ENCODE data around the gene CEP112.

The CEP112 gene

DNA sequence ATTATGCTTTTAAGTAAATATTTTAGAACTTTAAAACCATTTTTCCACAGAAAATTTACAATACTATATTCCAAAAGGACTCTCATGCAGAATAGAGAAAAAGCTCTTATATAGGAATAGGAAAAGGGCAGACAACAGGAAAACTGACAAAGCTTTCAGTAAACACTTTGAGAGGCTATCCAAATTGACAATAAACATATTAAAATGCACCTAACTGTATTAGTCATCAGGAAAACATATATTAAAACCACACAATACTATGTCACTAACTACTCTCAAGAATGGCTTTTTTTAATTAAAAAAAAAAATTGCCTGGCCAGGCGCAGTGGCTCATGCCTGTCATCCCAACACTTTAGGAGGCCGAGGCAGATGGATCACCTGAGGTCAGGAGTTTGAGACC lies 77.3 kb downstream of the CEP112 start:
- Histone ChIP-seq H3K4me2 (ENCODE audit: low read depth, low read length) (no peak overlapping the region), H3F3A (ENCODE audit: insufficient read depth, low read length) (no peaks in the 10 kb centered on the region), H3K4me3 (ENCODE audit: low read length) (no peak overlapping the region), H3K27me3 (replicated peaks; ENCODE audit: insufficient read depth, low read length) (no peaks in the 10 kb centered on the region), H3K36me3 (replicated peaks; ENCODE audit: insufficient read depth, low read length) (no peaks in the 10 kb centered on the region), H3K4me1 (ENCODE audit: low read length) (no peaks in the 10 kb centered on the region), H3K9me3 (replicated peaks; ENCODE audit: insufficient read depth, low read length) (no peaks in the 10 kb centered on the region), H3K9me2 (replicated peaks; ENCODE audit: insufficient read depth, low read length) (no peaks in the 10 kb centered on the region), H3K27ac (ENCODE audit: low read length) (no peak overlapping the region), H4K20me1 (ENCODE audit: insufficient read depth, low read length) (no peaks in the 10 kb centered on the region), H3K79me2 (ENCODE audit: low read length) (no peaks in the 10 kb centered on the region), H3K9ac (ENCODE audit: low read length) (no peak overlapping the region), H2AFZ (ENCODE audit: low read length) (no peak overlapping the region)
- no peak for DNase-seq
- TF ChIP-seq EZH2phosphoT487 (IDR thresholded peaks at IDR 0.05; ENCODE audit: low read length) (no peak), EZH2 (optimal IDR thresholded peaks at IDR 0.05; ENCODE audit: low read depth, low read length) (no peak)
- TF ChIP-seq, protein P1, sequence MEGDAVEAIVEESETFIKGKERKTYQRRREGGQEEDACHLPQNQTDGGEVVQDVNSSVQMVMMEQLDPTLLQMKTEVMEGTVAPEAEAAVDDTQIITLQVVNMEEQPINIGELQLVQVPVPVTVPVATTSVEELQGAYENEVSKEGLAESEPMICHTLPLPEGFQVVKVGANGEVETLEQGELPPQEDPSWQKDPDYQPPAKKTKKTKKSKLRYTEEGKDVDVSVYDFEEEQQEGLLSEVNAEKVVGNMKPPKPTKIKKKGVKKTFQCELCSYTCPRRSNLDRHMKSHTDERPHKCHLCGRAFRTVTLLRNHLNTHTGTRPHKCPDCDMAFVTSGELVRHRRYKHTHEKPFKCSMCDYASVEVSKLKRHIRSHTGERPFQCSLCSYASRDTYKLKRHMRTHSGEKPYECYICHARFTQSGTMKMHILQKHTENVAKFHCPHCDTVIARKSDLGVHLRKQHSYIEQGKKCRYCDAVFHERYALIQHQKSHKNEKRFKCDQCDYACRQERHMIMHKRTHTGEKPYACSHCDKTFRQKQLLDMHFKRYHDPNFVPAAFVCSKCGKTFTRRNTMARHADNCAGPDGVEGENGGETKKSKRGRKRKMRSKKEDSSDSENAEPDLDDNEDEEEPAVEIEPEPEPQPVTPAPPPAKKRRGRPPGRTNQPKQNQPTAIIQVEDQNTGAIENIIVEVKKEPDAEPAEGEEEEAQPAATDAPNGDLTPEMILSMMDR (IDR thresholded peaks at IDR 0.05; ENCODE audit: low read length), result no peak

DNA sequence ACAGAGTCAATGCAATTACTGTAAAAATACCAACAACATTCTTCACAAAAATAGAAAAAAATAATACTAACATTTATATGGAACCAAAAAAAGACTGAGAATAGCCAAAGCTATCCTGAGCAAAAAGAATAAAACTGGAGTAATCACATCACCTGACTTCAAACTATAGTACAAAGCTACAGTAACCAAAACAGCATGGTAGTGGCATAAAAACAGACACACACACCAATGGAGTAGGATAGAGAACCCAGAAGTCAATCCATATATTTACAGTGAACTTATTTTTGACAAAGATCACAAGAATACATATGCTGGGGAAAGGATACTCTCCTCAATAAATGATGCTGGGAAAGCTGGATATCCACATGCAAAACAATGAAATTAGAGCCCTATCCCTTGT lies 84.2 kb downstream of the CEP112 start:
- H2AFZ ChIP-seq (ENCODE audit: low read length), result no peak overlapping the region
- no peak overlapping the region for H3K4me2 ChIP-seq (ENCODE audit: low read depth, low read length)
- no peaks in the 10 kb centered on the region for H3K79me2 ChIP-seq (ENCODE audit: low read length)
- TF ChIP-seq EZH2 (optimal IDR thresholded peaks at IDR 0.05; ENCODE audit: low read depth, low read length), result no peak
- TF ChIP-seq EZH2phosphoT487 (IDR thresholded peaks at IDR 0.05; ENCODE audit: low read length), result no peak
- TF ChIP-seq, protein P1 (IDR thresholded peaks at IDR 0.05; ENCODE audit: low read length), result no peak
- no peaks in the 10 kb centered on the region for H4K20me1 ChIP-seq (ENCODE audit: insufficient read depth, low read length)
- H3K27ac ChIP-seq (ENCODE audit: low read length), result no peak overlapping the region
- H3K9me3 ChIP-seq (replicated peaks; ENCODE audit: insufficient read depth, low read length), result no peaks in the 10 kb centered on the region
- no peak overlapping the region for H3K9ac ChIP-seq (ENCODE audit: low read length)
- no peaks in the 10 kb centered on the region for H3K4me1 ChIP-seq (ENCODE audit: low read length)
- DNase-seq, result no peak
- H3K27me3 ChIP-seq (replicated peaks; ENCODE audit: insufficient read depth, low read length), result no peaks in the 10 kb centered on the region
- no peaks in the 10 kb centered on the region for H3F3A ChIP-seq (ENCODE audit: insufficient read depth, low read length)
- H3K36me3 ChIP-seq (replicated peaks; ENCODE audit: insufficient read depth, low read length), result no peaks in the 10 kb centered on the region
- H3K9me2 ChIP-seq (replicated peaks; ENCODE audit: insufficient read depth, low read length), result no peaks in the 10 kb centered on the region
- H3K4me3 ChIP-seq (ENCODE audit: low read length), result no peak overlapping the region

DNA sequence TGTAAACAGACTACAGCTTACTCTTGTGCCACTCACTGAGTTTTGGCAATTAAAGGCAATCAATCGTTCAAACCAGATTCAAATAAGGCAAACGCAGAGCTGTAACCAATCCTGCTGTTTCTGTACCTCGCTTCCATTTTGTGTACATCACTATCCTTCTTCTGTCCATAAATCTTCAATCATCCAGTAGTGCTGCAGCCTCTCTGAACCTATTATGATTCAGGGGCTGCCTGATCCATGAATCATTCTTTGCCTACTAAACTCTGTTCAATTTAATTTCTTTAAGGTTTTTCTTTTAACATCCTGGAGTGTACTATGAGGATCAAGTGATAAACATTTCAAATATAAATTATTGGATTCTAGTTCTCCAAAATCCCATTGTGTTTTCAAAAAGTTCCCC lies 93.9 kb downstream of the CEP112 start:
- H3F3A ChIP-seq (ENCODE audit: insufficient read depth, low read length), result no peaks in the 10 kb centered on the region
- no peak for TF ChIP-seq EZH2phosphoT487 (IDR thresholded peaks at IDR 0.05; ENCODE audit: low read length)
- no peak for TF ChIP-seq EZH2 (optimal IDR thresholded peaks at IDR 0.05; ENCODE audit: low read depth, low read length)
- TF ChIP-seq, protein P1 (IDR thresholded peaks at IDR 0.05; ENCODE audit: low read length), result no peak
- no peaks in the 10 kb centered on the region for H3K9me2 ChIP-seq (replicated peaks; ENCODE audit: insufficient read depth, low read length)
- DNase-seq, result no peak
- no peaks in the 10 kb centered on the region for H3K9me3 ChIP-seq (replicated peaks; ENCODE audit: insufficient read depth, low read length)
- H3K4me3 ChIP-seq (ENCODE audit: low read length), result no peak overlapping the region
- H3K27ac ChIP-seq (ENCODE audit: low read length), result no peak overlapping the region
- H3K4me1 ChIP-seq (ENCODE audit: low read length), result no peaks in the 10 kb centered on the region
- no peaks in the 10 kb centered on the region for H3K36me3 ChIP-seq (replicated peaks; ENCODE audit: insufficient read depth, low read length)
- H2AFZ ChIP-seq (ENCODE audit: low read length), result no peak overlapping the region
- no peaks in the 10 kb centered on the region for H3K79me2 ChIP-seq (ENCODE audit: low read length)
- no peak overlapping the region for H3K9ac ChIP-seq (ENCODE audit: low read length)
- no peaks in the 10 kb centered on the region for H4K20me1 ChIP-seq (ENCODE audit: insufficient read depth, low read length)
- no peaks in the 10 kb centered on the region for H3K27me3 ChIP-seq (replicated peaks; ENCODE audit: insufficient read depth, low read length)
- no peak overlapping the region for H3K4me2 ChIP-seq (ENCODE audit: low read depth, low read length)

Measured in MM.1S (cell line).